ENCODE measurements around the gene SLC28A1.
A peak's percentile ranks its signal among the peaks of the same experiment; 100 is the strongest.

Gene SLC28A1

GRCh38 chr15:84944861-84945260 is 60.4 kb downstream of the SLC28A1 start:
- DNase-seq = no peak

DNA sequence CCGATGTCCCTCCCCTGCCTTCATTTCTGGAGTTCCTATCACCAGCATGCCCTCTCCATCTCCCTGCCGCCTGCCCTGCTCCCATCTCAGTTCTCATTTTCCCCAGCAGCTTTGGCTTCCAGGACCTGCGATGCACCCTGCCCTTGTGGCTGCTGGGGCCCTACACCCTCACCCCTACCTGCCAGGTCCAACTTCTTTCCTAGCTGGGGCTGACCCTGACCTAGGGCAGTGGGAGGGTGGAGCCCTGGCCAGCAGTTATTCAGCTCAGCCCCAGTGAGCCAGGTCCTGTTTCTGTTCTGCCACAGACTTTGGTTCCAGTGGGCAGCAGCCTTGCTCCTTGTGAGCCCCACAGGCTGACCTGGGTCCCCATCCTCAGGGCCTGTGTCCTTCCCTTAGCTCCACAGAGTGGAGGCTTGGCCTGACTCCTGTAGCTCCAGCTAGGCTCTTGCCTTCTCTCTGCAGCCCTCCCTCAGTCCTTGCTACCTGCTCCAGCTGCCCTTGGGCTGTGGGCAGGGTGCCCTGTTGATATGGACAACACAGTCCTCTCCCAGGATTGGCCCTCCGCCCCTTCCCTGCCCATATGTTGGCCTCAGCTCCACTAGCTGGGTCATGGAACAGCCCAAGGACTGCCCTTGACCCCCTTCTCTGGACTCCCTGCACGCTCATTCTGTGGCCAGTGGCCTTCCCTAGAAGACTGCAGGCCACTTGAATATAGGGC is 62.5 kb downstream of the SLC28A1 start:
- DNase-seq = no peak

DNA sequence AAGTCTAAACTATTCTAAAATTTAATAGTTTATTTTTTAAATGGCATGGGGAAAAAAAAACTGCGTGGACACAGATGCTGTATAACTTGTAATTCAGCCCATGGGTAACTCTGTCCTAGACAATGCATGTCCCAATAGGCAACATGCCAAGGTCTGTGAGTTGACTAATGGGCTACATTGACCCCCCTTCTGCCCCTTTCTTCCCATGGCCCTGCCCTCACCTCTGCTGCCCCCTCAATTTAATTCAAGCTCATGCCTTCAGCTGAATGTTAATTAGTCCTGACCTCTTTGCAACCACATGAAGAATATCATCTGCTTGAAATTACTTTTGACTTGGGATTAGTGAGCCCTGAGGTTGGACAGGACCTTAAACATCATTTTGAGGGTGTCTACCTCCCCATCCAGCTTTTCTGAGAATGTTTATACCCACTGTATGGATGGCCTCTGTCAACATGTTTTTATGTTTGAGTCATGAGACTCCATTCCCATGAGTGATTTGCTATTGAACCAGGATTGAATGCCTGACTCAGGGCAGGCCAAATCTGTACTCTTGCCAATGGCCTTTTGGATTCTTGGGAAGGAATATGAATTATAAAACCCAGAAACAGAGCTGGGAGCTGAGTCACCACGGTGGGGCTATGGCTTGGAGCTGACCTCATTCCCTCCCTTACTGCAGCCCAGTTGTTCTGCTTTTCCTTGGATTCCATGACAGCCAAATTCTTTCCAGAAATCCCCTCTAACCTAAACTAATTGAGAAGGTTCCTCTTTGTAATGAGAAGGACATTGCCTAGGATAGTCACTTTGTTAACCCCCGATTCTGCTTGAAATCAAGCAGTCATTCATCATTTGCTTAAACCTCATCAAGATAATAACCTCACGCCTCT is 63.7 kb downstream of the SLC28A1 start:
- no peak for DNase-seq

- DNase-seq = no peak
These were observed 64.6 kb downstream of the SLC28A1 start for GRCh38 chr15:84949043-84949442.

GRCh38 chr15:84949845-84950569 is 65.5 kb downstream of the SLC28A1 start:
- no peak for DNase-seq

DNA sequence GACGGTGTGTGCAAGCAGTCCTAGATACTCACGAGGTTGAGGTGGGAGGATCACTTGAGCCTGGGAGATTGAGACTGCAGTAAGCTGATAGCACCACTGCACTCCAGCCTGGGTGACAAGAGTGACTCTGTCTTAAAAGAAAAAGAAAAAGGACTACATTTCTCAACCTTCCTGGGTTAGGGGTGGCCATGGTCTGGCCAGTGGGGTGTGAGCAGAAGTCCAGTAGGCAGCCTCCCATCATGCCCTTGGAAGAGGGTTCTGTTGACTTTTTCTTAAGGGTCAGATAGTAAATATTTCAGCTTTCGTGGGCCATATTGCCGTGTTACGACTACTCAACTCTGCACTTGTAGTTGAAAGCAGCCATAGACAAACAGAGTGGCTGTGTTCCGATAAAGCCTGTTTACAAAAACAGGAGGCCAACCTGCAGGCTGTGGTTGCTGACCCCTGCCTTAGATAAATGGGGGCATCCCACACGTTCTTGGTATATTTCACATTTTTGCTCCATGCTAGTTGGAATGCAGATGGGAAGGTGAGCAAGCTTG is 66.2 kb downstream of the SLC28A1 start:
- no peak for DNase-seq

DNA sequence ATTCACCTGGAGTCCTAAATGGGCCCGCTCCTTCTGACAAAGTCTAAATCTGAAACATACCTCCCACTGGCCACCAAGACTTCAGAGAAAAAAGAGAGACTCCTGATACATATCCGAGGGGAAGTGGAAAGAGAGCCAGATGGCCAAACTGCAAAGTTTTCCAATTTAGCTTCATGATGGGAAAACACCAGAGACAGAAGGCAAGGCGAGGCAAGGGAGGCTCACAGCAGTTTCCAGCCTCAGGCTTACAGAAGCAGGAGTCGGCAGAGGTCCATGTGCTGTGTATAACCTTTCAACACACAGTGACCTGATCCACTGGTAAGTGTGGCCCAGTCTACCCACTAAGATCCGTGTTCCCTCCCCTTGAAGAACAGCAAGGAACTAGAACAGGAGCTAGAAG is 67.3 kb downstream of the SLC28A1 start:
- no peak for DNase-seq

DNA sequence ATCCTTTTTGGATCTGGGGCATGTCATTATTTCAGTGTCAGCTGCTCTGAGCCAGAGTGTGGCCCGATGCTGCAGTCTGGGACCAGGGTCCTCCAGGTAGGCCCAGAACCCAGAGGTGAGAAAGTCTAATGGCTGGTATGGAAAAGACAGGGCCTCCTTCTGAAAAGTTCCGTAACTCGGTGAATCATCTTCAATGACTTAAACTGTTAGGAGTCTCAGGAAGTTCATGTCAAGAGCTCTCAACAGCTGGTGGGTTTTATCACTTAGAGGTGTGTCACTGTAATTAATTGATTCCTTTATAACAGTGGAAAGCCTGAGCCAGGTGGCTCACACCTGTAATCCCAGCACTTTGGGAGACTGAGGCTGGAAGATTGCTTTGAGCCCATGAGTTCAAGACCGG is 68.7 kb downstream of the SLC28A1 start:
- DNase-seq = no peak

GRCh38 chr15:84953726-84954125 is 69.3 kb downstream of the SLC28A1 start:
- DNase-seq = no peak

DNA sequence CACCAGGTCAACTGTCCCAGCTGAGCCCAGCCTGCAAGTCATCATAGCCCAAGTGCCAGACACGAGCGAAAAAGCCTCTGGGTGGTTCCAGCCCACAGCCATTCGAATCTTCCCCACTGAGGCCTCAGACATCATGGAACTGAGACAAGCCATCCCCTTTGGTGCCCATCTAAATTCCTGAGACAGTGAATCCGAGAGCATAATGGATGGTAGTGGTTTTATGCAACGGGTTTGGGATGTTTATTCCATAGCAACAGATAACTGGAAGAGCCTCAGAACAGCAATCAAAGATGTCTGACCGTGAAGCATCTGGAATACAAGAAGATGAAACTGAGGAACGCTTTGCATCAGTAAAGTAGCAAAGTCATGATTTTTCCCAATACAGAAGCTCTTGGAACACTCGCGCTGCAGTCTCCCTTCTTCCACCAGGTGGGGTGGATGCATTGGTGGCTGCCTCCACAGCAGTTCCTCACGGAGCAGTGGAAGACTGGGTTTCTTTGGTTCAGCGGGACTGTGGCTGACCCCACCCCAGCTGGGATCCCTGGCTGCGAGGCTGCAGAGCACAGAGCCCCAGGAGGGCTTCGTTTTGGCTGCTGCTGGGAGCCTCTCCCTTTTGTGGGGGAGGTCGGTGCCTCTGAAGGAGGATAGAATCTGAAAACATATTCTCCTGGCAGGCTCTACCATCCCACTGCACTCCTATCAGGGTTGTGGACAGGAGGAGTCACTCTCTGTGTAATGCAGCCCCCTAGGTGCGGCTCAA is 70.8 kb downstream of the SLC28A1 start:
- peak; percentile 35 to 39 for DNase-seq

DNA sequence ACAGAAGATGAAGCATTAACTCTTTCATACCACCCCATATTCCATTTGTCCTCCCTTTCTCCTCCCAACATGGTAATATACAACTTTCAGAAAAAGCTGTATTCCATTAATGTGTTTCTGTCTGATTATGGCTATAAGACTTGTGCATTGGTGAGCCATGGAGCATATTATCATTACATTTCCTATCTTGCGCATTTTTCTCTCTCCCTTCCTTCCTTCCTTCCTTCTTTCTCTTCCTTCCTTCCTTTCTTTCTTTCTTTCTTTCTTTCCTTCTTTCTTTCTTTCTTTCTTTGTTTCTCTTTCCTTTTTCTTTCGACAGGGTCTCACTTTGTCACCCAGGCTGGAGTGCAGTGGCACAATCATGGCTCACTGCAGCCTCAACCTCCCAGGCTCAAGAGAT is 71.7 kb downstream of the SLC28A1 start:
- no peak for DNase-seq

DNA sequence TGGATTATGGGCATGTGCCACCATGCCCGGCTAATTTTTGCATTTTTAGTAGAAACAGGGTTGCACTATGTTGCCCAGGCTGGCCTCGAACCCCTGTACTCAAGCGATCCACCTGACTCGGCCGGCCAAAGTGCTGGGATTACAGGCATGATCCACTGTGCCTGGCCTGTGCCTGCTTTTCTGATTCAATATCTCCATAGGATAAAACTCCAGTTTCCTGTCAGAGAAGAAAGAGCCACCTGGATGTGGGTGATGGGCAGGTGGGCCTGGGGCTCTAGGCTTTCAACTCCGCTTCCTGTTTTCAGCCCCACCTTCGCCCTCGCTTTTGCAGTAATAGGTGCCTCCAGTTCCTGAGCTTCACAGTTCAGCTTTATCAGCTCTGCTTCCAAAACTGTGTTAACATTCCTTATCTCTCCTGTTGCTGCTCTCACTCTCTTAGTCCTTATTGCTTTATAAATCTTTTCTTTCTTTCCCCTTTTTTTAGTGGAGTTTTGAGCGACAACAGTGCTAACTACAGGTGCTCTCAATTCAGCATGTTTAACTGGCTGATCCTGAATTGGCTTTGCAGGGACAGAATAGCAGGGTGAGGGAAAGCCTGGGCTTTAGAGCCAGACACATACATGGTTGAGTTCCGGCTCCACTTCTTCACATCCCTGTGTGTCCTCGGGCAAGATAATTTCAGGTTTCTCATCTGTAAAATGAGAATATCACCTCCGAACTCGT is 76.1 kb downstream of the SLC28A1 start:
- no peak for DNase-seq

- DNase-seq = no peak
These were observed 76.6 kb downstream of the SLC28A1 start for GRCh38 chr15:84961114-84961452.

DNA sequence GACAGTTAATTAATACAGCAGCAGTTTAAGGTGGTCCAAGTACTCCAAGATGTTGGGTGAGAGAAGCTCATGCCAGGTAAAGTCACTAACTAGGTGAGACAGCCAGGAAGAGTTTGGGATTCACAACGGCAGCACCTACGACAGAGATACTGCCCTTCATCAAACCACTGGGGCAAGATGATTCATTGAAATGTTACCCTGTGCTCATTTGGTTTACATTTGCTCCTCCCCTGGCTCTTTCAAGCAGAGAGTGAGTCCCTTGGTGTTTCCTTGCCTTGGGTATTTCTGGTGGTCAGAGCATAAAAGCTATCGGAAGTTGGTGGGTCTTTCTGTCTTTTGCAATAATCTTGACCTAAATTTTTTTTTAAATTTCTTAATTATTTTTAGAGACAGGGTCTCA is 77.2 kb downstream of the SLC28A1 start:
- DNase-seq = no peak

DNA sequence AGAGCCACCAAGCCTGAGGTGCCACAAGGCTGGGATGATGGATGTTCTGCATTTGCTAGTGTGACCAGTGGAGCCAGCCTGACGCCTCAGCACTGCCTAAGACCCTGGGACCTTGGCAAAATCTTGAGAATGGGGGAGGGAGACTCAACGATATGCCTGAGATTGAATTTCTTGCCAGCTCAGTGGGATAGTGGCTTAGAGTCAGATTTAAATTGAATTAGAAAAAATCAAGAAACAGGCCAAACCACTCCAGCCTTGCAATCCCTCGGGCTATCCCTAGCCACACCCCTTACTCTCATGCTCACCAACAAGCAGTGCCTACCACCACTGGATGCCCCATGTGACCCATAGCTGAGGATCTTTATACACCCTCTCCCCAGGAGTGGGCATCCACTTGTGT is 78.5 kb downstream of the SLC28A1 start:
- DNase-seq = no peak

- no peak for DNase-seq
These were observed 82.9 kb downstream of the SLC28A1 start for GRCh38 chr15:84967380-84967779.

DNA sequence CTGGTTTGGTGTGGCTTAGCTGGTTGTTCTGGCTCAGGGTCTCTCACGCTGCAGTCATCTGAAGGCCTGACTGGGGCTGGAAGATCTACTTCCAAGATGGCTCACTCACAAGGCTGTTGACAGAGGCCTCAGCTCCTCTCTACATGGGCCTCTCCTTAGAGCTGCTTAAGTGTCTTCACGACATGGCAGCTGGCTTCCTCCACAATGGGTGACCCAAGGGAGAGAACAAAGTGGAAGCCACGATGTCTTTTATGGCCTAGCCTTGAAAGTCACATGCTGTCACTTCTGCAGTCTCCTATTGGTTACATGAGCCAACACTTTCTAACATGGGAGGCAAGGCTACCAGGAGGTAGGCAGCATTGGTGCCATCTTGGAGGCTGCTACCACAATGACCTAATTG is 83.8 kb downstream of the SLC28A1 start:
- no peak for DNase-seq

GRCh38 chr15:84969257-84969656 is 84.8 kb downstream of the SLC28A1 start:
- no peak for DNase-seq

DNA sequence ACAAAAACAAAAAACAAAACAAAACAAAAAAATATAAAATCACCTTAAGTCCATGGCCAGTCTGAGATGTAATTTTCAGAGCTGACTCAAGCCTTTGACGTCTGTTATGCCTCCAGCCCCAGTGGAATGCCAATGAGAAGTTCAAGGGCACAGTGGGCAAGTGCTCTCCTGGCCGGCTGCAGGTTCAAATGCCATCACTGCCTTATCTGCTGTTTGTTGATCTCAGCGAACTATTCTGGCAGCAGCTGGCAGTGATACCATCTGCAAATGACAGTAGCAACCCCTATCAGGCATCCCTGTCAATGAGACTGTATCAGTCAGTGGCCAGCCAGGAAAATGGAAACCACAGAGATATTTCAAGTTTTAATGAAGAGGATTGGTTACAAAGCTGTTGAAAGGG is 86.4 kb downstream of the SLC28A1 start:
- no peak for DNase-seq

DNA sequence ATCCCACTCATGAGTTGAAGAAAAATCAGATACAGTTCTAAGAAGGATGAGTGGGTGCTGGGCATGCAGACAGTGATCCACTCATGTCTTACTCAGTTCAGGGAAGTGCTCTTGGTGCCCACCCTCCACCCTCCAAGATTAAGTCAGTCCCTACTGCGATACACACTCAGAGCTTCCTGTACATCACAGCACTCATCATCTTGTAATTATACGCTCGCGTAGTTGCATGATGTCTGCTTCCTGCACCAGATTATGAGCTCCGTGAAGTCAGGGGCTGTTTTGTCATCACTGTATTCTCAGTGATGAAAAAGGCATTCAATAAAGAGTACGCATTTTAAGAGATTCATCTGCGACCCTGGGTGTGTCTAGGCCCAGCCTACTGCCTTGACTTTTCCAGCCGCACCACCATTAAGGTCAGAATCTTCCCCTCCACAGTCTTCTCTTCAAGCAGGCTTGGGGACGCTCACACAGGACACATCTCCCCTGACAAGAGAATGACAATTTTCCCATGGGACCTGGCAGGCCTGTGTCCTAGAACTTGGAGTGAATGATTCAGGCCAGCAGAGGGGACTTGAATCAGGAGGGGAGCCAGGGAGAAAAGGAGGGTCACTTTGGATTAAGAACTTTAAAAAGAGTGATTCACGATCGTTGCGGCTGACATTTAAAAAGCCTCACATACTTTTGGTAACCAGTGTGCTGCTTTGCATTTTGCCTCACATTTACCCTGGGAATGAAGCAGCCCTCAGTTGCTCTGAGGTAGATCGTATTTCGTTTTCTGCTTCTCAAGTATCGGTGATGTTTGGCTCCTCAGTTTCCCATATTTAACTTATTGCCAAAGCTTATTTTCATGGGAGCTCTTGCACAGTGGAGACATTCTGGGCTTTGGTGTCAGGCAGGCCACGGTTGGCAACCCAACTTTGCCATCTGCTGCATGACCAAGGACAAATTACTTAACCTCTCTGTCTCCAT is 89.3 kb downstream of the SLC28A1 start:
- no peak for DNase-seq

DNA sequence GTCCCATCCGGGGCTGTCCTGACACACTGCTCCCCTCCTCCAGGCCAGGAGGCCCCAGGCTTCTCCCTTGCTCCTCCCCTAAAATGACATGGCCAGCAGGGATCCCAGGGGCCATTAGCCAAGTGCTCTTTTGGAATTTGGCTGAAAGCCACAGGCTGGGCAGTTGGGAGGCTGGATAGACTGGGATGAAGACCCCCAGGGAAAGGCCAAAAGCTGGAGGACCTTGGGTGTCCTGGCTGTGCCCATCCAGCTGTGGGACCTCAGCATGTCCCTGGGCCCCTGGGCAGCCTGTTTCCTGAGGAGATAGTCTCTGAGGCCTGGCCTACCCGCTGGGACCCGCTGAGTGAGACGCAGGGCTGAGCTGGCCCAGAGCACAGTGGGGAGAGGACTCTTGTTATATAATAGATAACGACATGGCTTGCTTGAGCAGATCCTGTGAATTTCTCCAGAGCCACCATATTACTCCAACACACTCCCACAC is 91.4 kb downstream of the SLC28A1 start:
- no peak for DNase-seq
